Ovary (tissue), 3 donors: Measurements from ENCODE around the gene POLN.

Experiments used
- POLR2A ChIP-seq: fragments of 450-650 bp; IDR thresholded peaks from one replicate; pipeline ENCODE4 v1.6.1; 2017; ENCODE audit warnings: antibody characterized with exemption, mild to moderate bottlenecking, moderate library complexity
- TF ChIP-seq, protein P1 (sequence below), 3 donors: fragments of 450-650 bp in 2 of 3; fragments of 200-600 bp in 1 of 3; IDR thresholded peaks; one replicate each; pipeline versions ENCODE4 v1.5.1 to v1.8.0; 2016 to 2022; ENCODE audit warnings: antibody characterized with exemption in 3 of 3, mild to moderate bottlenecking in 1 of 3
- donor health status: DM: no; HTN: no; CAD: no.

DNA sequence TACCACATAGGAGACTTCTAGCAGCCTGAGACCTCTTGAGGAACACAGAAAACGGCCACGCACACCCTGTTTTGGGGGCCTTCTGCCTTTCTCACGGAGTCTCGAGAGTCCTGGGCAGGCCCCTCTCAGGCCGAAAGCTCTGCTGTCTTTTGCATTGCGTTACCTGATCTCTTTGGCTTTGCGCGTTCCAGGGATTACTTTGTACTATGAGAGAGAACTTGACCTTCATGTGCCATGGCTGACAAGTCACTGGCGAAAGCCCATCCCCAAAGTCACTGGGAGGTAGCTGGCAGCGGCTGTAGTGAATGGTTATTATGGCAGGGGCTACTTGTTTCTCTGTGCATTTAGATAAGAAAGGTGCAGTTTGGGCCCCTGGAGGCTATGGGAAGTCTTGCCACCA, 190.8 kb downstream of the POLN start:
- TF ChIP-seq, protein P1, sequence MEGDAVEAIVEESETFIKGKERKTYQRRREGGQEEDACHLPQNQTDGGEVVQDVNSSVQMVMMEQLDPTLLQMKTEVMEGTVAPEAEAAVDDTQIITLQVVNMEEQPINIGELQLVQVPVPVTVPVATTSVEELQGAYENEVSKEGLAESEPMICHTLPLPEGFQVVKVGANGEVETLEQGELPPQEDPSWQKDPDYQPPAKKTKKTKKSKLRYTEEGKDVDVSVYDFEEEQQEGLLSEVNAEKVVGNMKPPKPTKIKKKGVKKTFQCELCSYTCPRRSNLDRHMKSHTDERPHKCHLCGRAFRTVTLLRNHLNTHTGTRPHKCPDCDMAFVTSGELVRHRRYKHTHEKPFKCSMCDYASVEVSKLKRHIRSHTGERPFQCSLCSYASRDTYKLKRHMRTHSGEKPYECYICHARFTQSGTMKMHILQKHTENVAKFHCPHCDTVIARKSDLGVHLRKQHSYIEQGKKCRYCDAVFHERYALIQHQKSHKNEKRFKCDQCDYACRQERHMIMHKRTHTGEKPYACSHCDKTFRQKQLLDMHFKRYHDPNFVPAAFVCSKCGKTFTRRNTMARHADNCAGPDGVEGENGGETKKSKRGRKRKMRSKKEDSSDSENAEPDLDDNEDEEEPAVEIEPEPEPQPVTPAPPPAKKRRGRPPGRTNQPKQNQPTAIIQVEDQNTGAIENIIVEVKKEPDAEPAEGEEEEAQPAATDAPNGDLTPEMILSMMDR (IDR thresholded peaks at IDR 0.05), result no peak
- no peak for TF ChIP-seq POLR2A
